ENCODE data around the gene PTCH1.

DNA sequence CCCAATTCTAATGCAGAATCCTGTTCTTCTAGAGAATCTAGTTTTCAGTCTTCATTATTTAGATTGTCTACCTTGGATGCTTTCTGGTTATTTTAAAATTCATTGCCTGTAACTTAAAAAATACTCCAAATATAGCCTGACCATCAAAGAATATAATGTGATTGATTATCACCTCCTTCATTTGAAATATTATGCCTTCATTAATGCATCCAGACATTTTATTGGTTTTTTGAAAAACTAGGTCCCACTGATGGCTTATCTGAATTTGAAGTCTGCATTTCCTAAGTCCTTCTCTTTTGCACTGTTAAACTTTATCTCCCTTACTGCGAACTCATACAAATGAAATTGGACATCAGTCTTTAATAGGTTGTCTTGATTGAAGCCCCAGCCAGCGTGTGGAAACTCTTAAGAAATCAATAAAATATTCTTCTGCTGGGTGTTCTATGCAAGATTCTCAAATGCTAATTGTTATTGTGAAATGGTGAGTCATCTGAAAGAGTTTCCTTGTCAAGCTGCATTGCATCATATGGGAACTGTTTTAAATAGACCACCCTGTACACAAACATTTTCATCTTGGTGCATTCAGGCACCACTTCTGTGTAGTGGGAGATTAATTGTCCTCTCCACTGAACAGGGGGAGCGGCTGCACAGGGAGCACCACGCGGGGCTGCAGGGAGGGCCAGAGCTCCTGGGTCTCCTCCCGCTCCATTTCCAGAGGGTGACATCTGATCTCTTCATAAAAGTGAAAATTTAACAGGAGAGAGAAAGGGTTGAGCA lies 106.9 kb downstream of the PTCH1 start:
- TF ChIP-seq ZNF274 (IDR thresholded peaks at IDR 0.05; ENCODE audit: low read depth, low read length) (no peak), YY1 (IDR thresholded peaks at IDR 0.05; ENCODE audit: insufficient read depth, insufficient read length) (no peak)
